IPS DF 4.7 (cell line): Measurements from ENCODE around the gene KEAP1.

Experiments used
- DNase-seq: peaks from one replicate; pipeline ENCODE4 v3.0.0-alpha.2; 2013; ENCODE audit warnings: low spot score; ENCODE audit errors: extremely low read depth

KEAP1 gene

DNA sequence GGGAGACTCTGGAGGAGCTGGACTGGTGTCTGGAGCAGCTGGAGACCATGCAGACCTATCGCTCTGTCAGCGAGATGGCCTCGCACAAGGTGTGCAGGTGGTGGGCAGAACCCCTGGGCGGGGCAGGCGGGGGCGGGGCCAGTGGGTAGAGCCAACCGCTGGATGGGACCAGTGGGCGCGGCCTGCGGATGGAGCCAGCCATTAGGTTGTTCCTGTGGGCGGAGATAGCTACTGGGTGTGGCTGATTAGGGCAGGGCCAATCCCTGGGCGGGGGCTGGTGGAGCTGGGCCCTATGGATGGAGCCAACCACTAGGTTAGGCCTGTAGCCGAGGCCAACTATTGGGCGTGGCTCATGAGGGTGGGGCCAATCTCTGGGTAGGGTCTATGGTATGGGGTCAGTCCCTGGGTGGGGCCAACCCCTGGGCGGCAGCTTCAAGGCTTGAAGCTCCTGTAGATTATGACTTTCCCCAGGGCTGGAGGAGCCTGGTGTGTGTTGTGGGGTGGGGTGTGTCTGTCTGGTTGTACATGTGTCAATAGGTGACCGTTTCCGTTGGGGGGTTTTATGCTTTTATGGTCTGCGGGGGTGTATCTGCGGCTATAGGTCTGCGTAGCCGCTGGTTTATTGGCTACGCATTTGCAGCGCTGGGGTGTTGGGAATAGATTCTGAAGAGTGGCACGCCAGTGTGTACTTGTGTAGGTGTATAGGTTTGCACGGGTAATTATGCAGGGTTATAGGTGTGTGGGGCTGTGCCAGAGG, 52.1 kb downstream of the KEAP1 start:
- no peak for DNase-seq

DNA sequence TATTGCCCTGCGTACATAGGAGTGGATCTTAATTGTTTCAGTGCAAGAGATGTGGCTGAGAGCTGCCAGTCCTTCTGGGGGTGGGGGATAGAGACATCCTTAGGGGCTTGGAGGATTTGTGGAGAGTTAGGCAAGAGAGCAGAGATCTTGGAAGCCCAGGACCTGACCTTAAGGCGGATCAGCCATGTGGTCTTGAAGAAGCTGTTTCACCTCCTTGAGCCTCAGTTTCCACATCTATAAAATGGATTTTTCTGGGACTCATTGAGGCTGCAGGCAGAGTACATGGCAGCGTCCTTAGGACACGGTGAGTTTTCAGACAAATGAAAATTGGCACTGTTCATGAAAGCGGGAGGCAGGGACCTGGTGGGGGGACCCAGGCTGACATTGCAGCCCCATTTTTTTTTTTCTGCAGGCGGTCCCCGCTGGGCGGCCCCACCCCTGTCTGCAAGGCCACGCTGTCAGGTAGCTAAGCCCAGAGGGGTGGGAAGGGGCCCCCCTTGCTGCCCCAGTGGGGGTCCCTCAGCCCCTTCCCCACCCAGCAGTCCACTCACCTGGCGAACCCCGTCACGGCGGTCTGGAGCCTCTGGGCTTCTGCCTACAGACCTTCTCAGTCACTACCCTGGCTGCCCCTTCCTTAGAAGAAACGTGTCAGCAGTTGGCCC, 52.8 kb downstream of the KEAP1 start:
- no peak for DNase-seq

DNA sequence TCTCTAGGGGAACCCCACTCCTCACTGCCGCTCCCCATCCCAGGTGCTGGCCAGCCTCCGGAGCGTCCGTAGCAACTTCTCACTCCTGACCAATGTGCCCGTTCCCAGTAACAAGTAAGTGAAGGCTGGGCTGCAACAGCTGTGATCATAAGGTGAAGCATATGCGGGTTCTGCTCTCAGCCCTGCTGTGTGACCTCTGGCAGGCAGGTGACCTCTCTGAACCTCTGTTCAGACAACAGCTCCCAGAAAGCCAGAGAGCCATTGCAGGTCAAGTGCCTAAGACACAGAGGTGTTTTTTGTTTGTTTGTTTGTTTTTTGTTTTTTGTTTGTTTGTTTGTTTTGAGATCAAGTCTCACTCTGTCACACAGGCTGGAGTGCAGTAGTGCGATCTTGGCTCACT, 54.1 kb downstream of the KEAP1 start:
- no peak for DNase-seq

DNA sequence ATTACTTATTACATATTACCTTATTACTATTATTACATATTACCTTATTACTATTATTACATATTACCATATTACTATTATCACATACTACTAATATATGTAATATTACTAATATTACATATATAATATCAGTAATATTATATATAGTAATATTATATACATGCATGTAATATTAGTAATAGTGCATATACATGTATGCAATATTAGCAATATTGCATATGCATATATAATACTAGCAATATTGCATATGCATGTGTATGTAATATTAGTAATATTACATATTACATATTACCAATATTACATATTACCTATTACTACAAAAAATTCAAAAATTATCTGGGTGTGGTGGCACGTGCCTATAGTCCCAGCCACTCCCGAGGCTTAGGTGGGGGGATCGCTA, 60.5 kb downstream of the KEAP1 start:
- DNase-seq = no peak

DNA sequence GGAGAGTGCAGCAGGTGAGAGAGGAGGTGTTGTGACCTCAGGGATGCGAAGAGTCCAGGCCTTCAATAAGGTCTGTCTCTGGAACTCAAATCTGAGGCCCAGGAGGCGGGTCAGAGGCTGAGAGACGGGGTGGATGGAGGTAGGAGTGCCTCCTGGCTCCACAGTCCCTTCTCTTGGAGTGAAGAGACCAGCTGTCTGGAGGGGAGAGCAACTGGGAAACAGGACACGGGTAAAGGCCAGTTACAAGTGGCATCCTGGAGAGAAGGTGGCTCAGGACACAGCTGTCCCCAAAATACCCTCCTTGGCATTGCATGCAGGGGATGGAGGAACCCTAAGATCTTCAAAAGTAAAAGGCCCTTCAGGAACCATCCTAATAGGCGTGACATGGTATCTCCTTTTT, 63.6 kb downstream of the KEAP1 start:
- DNase-seq = no peak
